ENCODE results near the gene SHROOM2. TPM values are rescaled to one million over a fixed set of nuclear protein-coding genes. Genes with fewer than 3 reads are reported as not detected.

Gene SHROOM2
- total RNA-seq, 4 donors from 2014 or later, result 7.8 to 13.2 (median 11.2) TPM

- H3K4me3 ChIP-seq, result no peak overlapping the region
- TF ChIP-seq CTCF (IDR thresholded peaks at IDR 0.05) (no peak), POLR2A (IDR thresholded peaks at IDR 0.05) (no peak)
- no peak overlapping the region for H3K27ac ChIP-seq
- peaks cover 0 to 14% (median 0%) of the 10 kb centered on the region in 3 donors for H3K4me1 ChIP-seq
- intact Hi-C loops (cut with DNase I), result no loop called here
- WGBS, 2 donors, result 84 to 85% methylated on average over 2 to 4 of the region's 9 CpGs
- no peaks in the 10 kb centered on the region for H3K9me3 ChIP-seq
- no peaks in the 10 kb centered on the region for H3K36me3 ChIP-seq
- H3K27me3 ChIP-seq, result no peaks in the 10 kb centered on the region
- DNase-seq, result no peak
Observed at GRCh38 chrX:9926002-9926401, 139.8 kb downstream of the SHROOM2 start.

- WGBS, 2 donors, result 28 to 33% methylated on average over 4 to 7 of the region's 11 CpGs
- TF ChIP-seq POLR2A (IDR thresholded peaks at IDR 0.05) (no peak), CTCF (IDR thresholded peaks at IDR 0.05) (no peak)
- H3K9me3 ChIP-seq, result no peaks in the 10 kb centered on the region
- intact Hi-C loops (cut with DNase I), result no loop called here
- peaks cover 0 to 14% (median 0%) of the 10 kb centered on the region in 3 donors for H3K4me1 ChIP-seq
- no peaks in the 10 kb centered on the region for H3K27me3 ChIP-seq
- peaks cover 0 to 9% (median 0%) of the 10 kb centered on the region in 3 donors for H3K36me3 ChIP-seq
- no peak overlapping the region for H3K4me3 ChIP-seq
- no peak for DNase-seq
- H3K27ac ChIP-seq, result no peak overlapping the region
Observed at GRCh38 chrX:9927698-9928482, 141.7 kb downstream of the SHROOM2 start.

- H3K27ac ChIP-seq, result no peak overlapping the region
- intact Hi-C loops (cut with DNase I), result no loop called here
- no peaks in the 10 kb centered on the region for H3K4me1 ChIP-seq
- no peak for DNase-seq
- WGBS, 2 donors, result 81% methylated on average over 3 of the region's 3 CpGs; no CpG with 5 or more reads in 1 of the 2 donors
- H3K27me3 ChIP-seq, result no peaks in the 10 kb centered on the region
- H3K36me3 ChIP-seq, result peaks cover 0 to 59% (median 0%) of the 10 kb centered on the region in 3 donors
- H3K9me3 ChIP-seq, result no peaks in the 10 kb centered on the region
- no peak overlapping the region for H3K4me3 ChIP-seq
- no peak for TF ChIP-seq CTCF (IDR thresholded peaks at IDR 0.05)
- TF ChIP-seq POLR2A (IDR thresholded peaks at IDR 0.05), result no peak
Observed at GRCh38 chrX:9935436-9935835, 149.2 kb downstream of the SHROOM2 start.

- no peaks in the 10 kb centered on the region for H3K27me3 ChIP-seq
- WGBS, 2 donors, result 75 to 80% methylated on average over 5 to 7 of the region's 8 CpGs
- DNase-seq, result no peak
- intact Hi-C loops (cut with DNase I), result no loop called here
- H3K27ac ChIP-seq, result no peak overlapping the region
- H3K4me3 ChIP-seq, result no peak overlapping the region
- no peaks in the 10 kb centered on the region for H3K9me3 ChIP-seq
- H3K36me3 ChIP-seq, result peaks cover 0 to 61% (median 0%) of the 10 kb centered on the region in 3 donors
- H3K4me1 ChIP-seq, result no peaks in the 10 kb centered on the region
- TF ChIP-seq POLR2A (IDR thresholded peaks at IDR 0.05), result no peak
- no peak for TF ChIP-seq CTCF (IDR thresholded peaks at IDR 0.05)
Observed at GRCh38 chrX:9937761-9938160, 151.5 kb downstream of the SHROOM2 start.

- WGBS, 2 donors, result 83 to 86% methylated on average over 5 to 7 of the region's 7 CpGs
- no peak for TF ChIP-seq POLR2A (IDR thresholded peaks at IDR 0.05)
- TF ChIP-seq CTCF (IDR thresholded peaks at IDR 0.05), result no peak
- no peak for DNase-seq
- Histone ChIP-seq H3K36me3 (peaks cover 0 to 56% (median 0%) of the 10 kb centered on the region in 3 donors), H3K4me3 (no peak overlapping the region), H3K27me3 (no peaks in the 10 kb centered on the region), H3K9me3 (no peaks in the 10 kb centered on the region), H3K27ac (no peak overlapping the region), H3K4me1 (no peaks in the 10 kb centered on the region)
- intact Hi-C loops (cut with DNase I), result no loop called here
Observed at GRCh38 chrX:9938516-9938915, 152.3 kb downstream of the SHROOM2 start.

Measured in esophagus squamous epithelium (tissue), 5 donors.